Tibial artery (tissue), 4 donors: ENCODE results near the gene ASB1.

Experiments
- DNase-seq, 2 donors: peaks; one replicate each; pipeline ENCODE4 v3.0.0-alpha.2; 2019
- H3K27ac ChIP-seq, 2 donors: fragments of 200-600 bp; sonication (generic) in 1 of 2; 1 replicate in 1 of 2; 2 replicates in 1 of 2; pipeline ENCODE4 v1.5.1; 2018 to 2019; ENCODE audit warnings: mild to moderate bottlenecking in 1 of 2
- H3K27me3 ChIP-seq, 2 donors: fragments of 200-600 bp; sonication (generic) in 1 of 2; one replicate each; pipeline versions ENCODE4 v1.5.1 to v1.6.0; 2016 to 2019
- H3K36me3 ChIP-seq, 3 donors: fragments of 200-600 bp; sonication (generic) in 2 of 3; one replicate each; pipeline ENCODE4 v1.5.1; 2016 to 2019; ENCODE audit warnings: mild to moderate bottlenecking in 2 of 3
- H3K4me1 ChIP-seq, 4 donors: fragments of 200-600 bp; sonication (generic) in 2 of 4; 1 replicate in 3 of 4; 2 replicates in 1 of 4; pipeline ENCODE4 v1.5.1; 2016 to 2019
- H3K4me3 ChIP-seq, 2 donors: fragments of 200-600 bp; sonication (generic) in 1 of 2; 1 replicate in 1 of 2; 2 replicates in 1 of 2; pipeline ENCODE4 v1.5.1; 2018 to 2019; ENCODE audit warnings: mild to moderate bottlenecking in 2 of 2
- H3K9me3 ChIP-seq, 3 donors: fragments of 200-600 bp; sonication (generic) in 1 of 3; one replicate each; pipeline ENCODE4 v1.5.1; 2016 to 2019
- CTCF ChIP-seq, 2 experiments: fragments of 200-600 bp in 1 of 2; fragments of 450-650 bp in 1 of 2; IDR thresholded peaks; one replicate each; pipeline ENCODE4 v1.5.1; 2017 to 2019; ENCODE audit warnings: antibody characterized with exemption in 2 of 2, mild to moderate bottlenecking in 1 of 2, moderate library complexity in 1 of 2
- intact Hi-C: fragments of 100-400 bp; cut with DNase I; formaldehyde crosslinking; loops from one replicate; pipeline ENCODE4 v1.15.0; 2023; ENCODE audit warnings: low total_unique reads

The ASB1 gene

GRCh38 chr2:238489431-238489830, 62.7 kb downstream of the ASB1 start:
- Histone ChIP-seq H3K9me3 (no peaks in the 10 kb centered on the region), H3K27me3 (no peaks in the 10 kb centered on the region), H3K4me1 (no peaks in the 10 kb centered on the region), H3K27ac (no peak overlapping the region), H3K4me3 (no peak overlapping the region), H3K36me3 (no peaks in the 10 kb centered on the region)
- no peak for TF ChIP-seq CTCF (IDR thresholded peaks at IDR 0.05)
- DNase-seq, result no peak
- intact Hi-C loops, result no loop called here

GRCh38 chr2:238489896-238490295, 63.2 kb downstream of the ASB1 start:
- no peak for TF ChIP-seq CTCF (IDR thresholded peaks at IDR 0.05)
- Histone ChIP-seq H3K4me3 (no peak overlapping the region), H3K4me1 (no peaks in the 10 kb centered on the region), H3K27ac (no peak overlapping the region), H3K36me3 (no peaks in the 10 kb centered on the region), H3K27me3 (no peaks in the 10 kb centered on the region), H3K9me3 (no peaks in the 10 kb centered on the region)
- intact Hi-C loops, result no loop called here
- DNase-seq, result no peak

- Histone ChIP-seq H3K9me3 (no peaks in the 10 kb centered on the region), H3K4me1 (no peaks in the 10 kb centered on the region), H3K27ac (no peak overlapping the region), H3K27me3 (no peaks in the 10 kb centered on the region), H3K36me3 (no peaks in the 10 kb centered on the region), H3K4me3 (no peak overlapping the region)
- intact Hi-C loops, result no loop called here
- TF ChIP-seq CTCF (IDR thresholded peaks at IDR 0.05), result no peak
- no peak for DNase-seq
These were observed 66.1 kb downstream of the ASB1 start for GRCh38 chr2:238492840-238493239.

GRCh38 chr2:238493411-238493810, 66.7 kb downstream of the ASB1 start:
- H3K36me3 ChIP-seq, result no peaks in the 10 kb centered on the region
- no peak overlapping the region for H3K27ac ChIP-seq
- no peak for TF ChIP-seq CTCF (IDR thresholded peaks at IDR 0.05)
- no peaks in the 10 kb centered on the region for H3K4me1 ChIP-seq
- H3K9me3 ChIP-seq, result no peaks in the 10 kb centered on the region
- no peak for DNase-seq
- H3K4me3 ChIP-seq, result no peak overlapping the region
- intact Hi-C loops, result no loop called here
- H3K27me3 ChIP-seq, result no peaks in the 10 kb centered on the region

GRCh38 chr2:238493880-238494572, 67.3 kb downstream of the ASB1 start:
- DNase-seq, result no peak
- Histone ChIP-seq H3K4me3 (no peak overlapping the region), H3K4me1 (no peaks in the 10 kb centered on the region), H3K27me3 (no peaks in the 10 kb centered on the region), H3K27ac (no peak overlapping the region), H3K36me3 (no peaks in the 10 kb centered on the region), H3K9me3 (no peaks in the 10 kb centered on the region)
- no peak for TF ChIP-seq CTCF (IDR thresholded peaks at IDR 0.05)
- intact Hi-C loops, result no loop called here

DNA sequence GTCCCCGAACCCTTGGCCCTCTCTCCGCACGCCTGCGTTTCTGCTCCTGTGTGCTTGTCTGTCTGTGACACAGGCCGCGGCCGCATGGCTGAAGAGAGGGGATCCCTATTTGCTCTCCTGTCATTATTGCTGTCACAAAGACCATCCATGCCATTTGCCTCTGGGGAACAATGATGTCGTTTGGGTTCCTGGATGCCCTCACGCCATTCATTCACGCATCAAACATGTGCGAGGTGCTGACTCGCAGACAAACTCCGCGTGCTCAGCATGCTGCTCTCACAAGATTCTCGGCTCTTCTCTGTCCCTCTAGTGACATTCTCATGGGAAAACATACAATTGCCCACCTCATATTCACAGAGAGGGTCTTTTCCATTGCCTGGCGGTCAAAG, 67.8 kb downstream of the ASB1 start:
- TF ChIP-seq CTCF (IDR thresholded peaks at IDR 0.05), result no peak
- no peak for DNase-seq
- no peaks in the 10 kb centered on the region for H3K36me3 ChIP-seq

More for the DNA sequence above, 67.8 kb downstream of the ASB1 start:
- Histone ChIP-seq H3K4me1 (no peaks in the 10 kb centered on the region), H3K9me3 (no peaks in the 10 kb centered on the region), H3K27ac (no peak overlapping the region), H3K27me3 (no peaks in the 10 kb centered on the region), H3K4me3 (no peak overlapping the region)
- intact Hi-C loops, result no loop called here
